HG03060 (cell line): ENCODE data around the gene SEPTIN8.

Experiments used
- ATAC-seq: cut with Tn5 transposase; IDR thresholded peaks from one replicate; pipeline ENCODE4 v1.9.1; 2021; ENCODE audit warnings: low read depth, moderate number of reproducible peaks; ENCODE audit not compliant: unreplicated experiment

The SEPTIN8 gene

GRCh38 chr5:132718544-132719312, 58.3 kb downstream of the SEPTIN8 start:
- no peak for ATAC-seq

GRCh38 chr5:132714456-132715307, 62.4 kb downstream of the SEPTIN8 start:
- no peak for ATAC-seq

GRCh38 chr5:132708645-132709044, 68.4 kb downstream of the SEPTIN8 start:
- no peak for ATAC-seq

GRCh38 chr5:132704875-132705274, 72.2 kb downstream of the SEPTIN8 start:
- no peak for ATAC-seq
